ENCODE measurements around the gene EDN2.

GRCh38 chr1:41483001-41483850, 1.3 kb downstream of the EDN2 start:
- TF ChIP-seq, protein P1, sequence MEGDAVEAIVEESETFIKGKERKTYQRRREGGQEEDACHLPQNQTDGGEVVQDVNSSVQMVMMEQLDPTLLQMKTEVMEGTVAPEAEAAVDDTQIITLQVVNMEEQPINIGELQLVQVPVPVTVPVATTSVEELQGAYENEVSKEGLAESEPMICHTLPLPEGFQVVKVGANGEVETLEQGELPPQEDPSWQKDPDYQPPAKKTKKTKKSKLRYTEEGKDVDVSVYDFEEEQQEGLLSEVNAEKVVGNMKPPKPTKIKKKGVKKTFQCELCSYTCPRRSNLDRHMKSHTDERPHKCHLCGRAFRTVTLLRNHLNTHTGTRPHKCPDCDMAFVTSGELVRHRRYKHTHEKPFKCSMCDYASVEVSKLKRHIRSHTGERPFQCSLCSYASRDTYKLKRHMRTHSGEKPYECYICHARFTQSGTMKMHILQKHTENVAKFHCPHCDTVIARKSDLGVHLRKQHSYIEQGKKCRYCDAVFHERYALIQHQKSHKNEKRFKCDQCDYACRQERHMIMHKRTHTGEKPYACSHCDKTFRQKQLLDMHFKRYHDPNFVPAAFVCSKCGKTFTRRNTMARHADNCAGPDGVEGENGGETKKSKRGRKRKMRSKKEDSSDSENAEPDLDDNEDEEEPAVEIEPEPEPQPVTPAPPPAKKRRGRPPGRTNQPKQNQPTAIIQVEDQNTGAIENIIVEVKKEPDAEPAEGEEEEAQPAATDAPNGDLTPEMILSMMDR (IDR thresholded peaks at IDR 0.05), result no peak
- TF ChIP-seq POLR2A (IDR thresholded peaks at IDR 0.05) (no peak), POLR2AphosphoS5 (IDR thresholded peaks at IDR 0.05; ENCODE audit: insufficient read depth in 1 of 2, low read depth in 1 of 2) (no peak)
